ENCODE measurements around the gene SSTR1. TPM values are rescaled to one million over a fixed set of nuclear protein-coding genes. Genes with fewer than 3 reads are reported as not detected.

The SSTR1 gene, protein sequence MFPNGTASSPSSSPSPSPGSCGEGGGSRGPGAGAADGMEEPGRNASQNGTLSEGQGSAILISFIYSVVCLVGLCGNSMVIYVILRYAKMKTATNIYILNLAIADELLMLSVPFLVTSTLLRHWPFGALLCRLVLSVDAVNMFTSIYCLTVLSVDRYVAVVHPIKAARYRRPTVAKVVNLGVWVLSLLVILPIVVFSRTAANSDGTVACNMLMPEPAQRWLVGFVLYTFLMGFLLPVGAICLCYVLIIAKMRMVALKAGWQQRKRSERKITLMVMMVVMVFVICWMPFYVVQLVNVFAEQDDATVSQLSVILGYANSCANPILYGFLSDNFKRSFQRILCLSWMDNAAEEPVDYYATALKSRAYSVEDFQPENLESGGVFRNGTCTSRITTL
- total RNA-seq (under 1 TPM; 0.27 to 0.60 (median 0.52) TPM), polyA plus RNA-seq (under 1 TPM; 0.21 to 0.39 (median 0.23) TPM)
- long read RNA-seq, donor 1: 0 reads
- long read RNA-seq, donor 2, partial matches to known transcripts: 1 of 1 reads
- long read RNA-seq, donor 2, other reads (novel, unspliced or antisense): 0 of 1 reads

DNA sequence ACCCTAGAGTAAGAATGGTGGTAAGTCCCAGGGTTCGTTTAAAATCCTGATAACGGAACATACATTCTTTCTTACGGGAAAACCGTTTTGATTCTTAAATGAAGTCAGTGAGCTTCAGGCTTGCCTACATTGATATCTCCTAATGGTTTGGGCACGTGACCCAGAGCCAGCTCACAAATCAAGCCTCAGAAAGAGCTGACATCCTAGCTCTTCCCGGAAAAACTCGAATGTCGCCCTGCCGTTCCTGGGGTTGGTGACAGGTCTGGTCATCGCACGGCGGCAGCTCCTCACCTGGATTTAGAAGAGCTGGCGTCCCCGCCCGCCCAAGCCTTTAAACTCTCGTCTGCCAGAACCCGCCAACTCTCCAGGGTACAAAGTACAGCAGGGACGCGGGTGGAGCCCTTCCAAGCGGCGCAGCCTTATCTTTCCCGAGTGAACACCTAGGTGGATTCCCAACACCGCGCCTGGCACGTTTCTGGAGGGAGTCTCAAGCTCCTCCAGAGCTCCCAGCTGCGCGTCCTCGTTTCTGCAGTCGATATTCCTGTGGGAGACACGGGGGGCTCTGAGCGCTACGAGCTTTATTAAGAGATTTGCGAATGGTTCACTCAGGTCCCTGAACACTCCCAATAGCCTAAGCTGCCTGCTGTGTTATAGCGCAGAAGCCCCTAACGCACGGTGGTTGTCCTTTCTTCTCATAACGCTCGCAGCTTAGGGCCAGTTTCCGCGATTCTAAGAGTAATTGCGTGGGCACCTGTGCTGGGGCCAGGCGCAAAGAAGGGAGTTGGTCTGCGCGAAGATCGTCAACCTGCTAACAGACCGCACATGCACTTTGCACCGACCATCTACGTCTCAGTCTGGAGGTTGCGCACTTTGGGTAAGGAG lies at the start of gene SSTR1:
SSTR1 (plus strand) TSS at position 169 of the 882 bp plus-strand sequence. CDS start 1,486 bp downstream, outside the sequence.
- DNase-seq (peak; percentile 8 to 27), ATAC-seq (no peak)
- H3K4me3 ChIP-seq: peak within 1 kb of the TSS; percentile 62
- intact Hi-C loops (cut with DNase I): no loop called here
- peaks cover 3% of the 10 kb centered on the region for H3K9me3 ChIP-seq
- H3K27ac ChIP-seq: no peak within 1 kb of the TSS
- WGBS, 3 donors: 1 to 2% (median 1%) methylated on average over 49 of the region's 49 CpGs
- no peaks in the 10 kb centered on the region for H3K4me1 ChIP-seq
- TF ChIP-seq, protein P1, sequence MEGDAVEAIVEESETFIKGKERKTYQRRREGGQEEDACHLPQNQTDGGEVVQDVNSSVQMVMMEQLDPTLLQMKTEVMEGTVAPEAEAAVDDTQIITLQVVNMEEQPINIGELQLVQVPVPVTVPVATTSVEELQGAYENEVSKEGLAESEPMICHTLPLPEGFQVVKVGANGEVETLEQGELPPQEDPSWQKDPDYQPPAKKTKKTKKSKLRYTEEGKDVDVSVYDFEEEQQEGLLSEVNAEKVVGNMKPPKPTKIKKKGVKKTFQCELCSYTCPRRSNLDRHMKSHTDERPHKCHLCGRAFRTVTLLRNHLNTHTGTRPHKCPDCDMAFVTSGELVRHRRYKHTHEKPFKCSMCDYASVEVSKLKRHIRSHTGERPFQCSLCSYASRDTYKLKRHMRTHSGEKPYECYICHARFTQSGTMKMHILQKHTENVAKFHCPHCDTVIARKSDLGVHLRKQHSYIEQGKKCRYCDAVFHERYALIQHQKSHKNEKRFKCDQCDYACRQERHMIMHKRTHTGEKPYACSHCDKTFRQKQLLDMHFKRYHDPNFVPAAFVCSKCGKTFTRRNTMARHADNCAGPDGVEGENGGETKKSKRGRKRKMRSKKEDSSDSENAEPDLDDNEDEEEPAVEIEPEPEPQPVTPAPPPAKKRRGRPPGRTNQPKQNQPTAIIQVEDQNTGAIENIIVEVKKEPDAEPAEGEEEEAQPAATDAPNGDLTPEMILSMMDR (IDR thresholded peaks at IDR 0.05): no peak
- H3K36me3 ChIP-seq (ENCODE audit: insufficient read depth in 1 of 2, low read depth in 1 of 2): no peaks in the 10 kb centered on the region
- H3K27me3 ChIP-seq (ENCODE audit: insufficient read depth in 3 of 3, low read length in 2 of 3): peaks cover 0 to 66% (median 18%) of the 10 kb centered on the region in 3 donors

DNA sequence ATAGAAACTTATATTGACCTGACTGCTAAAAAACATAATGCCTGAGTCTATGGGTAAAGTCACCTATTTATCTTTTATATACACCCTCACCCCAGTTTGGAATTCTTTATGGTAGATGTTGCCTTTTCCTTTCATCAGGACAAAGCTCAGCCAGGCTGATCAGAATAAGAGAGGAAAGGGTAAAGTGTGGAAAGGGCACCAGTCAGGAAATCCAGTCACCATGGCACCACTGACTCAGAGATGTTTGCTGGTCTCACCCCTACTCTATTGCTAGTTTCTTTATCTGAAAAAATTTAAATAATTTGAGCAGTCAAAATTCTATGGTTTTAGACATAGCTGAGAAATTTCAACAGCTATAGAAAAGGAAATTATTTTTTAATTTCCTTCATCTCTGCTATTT lies 49.2 kb upstream of the SSTR1 start:
- intact Hi-C loops (cut with DNase I): no loop called here
- H3K27me3 ChIP-seq (ENCODE audit: insufficient read depth in 3 of 3, low read length in 2 of 3): no peaks in the 10 kb centered on the region
- H3K9me3 ChIP-seq: no peaks in the 10 kb centered on the region
- ATAC-seq: no peak
- H3K4me3 ChIP-seq: no peak overlapping the region
- H3K36me3 ChIP-seq (ENCODE audit: insufficient read depth in 1 of 2, low read depth in 1 of 2): no peaks in the 10 kb centered on the region
- H3K4me1 ChIP-seq: no peaks in the 10 kb centered on the region
- DNase-seq: no peak
- TF ChIP-seq, protein P1 (IDR thresholded peaks at IDR 0.05): no peak
- no peak overlapping the region for H3K27ac ChIP-seq

DNA sequence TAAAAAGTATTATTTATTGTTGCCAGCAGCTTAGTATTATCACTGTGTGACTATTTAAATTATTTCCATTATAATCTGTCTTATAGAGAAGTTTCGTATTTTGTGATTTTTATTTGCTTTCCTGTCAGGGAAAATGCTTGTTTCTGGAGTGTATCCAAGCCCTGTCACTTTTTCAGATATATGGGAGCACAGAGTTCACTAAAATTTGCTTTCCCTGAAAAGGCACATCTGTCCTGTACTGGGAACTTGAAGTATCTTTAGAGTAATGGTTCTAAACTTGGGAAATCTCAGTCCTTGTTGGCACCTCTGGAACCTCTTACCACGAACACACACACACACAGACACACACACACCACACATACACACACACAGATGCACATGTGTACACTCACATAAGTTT lies 39.3 kb upstream of the SSTR1 start:
- H3K36me3 ChIP-seq (ENCODE audit: insufficient read depth in 1 of 2, low read depth in 1 of 2): no peaks in the 10 kb centered on the region
- DNase-seq: no peak
- no peak for ATAC-seq
- TF ChIP-seq, protein P1 (IDR thresholded peaks at IDR 0.05): no peak
- H3K4me1 ChIP-seq: no peaks in the 10 kb centered on the region
- 39 to 46% (median 42%) methylated on average over 2 of the region's 2 CpGs for WGBS, 3 donors
- H3K9me3 ChIP-seq: no peaks in the 10 kb centered on the region
- intact Hi-C loops (cut with DNase I): no loop called here
- no peak overlapping the region for H3K4me3 ChIP-seq
- no peaks in the 10 kb centered on the region for H3K27me3 ChIP-seq (ENCODE audit: insufficient read depth in 3 of 3, low read length in 2 of 3)
- no peak overlapping the region for H3K27ac ChIP-seq

DNA sequence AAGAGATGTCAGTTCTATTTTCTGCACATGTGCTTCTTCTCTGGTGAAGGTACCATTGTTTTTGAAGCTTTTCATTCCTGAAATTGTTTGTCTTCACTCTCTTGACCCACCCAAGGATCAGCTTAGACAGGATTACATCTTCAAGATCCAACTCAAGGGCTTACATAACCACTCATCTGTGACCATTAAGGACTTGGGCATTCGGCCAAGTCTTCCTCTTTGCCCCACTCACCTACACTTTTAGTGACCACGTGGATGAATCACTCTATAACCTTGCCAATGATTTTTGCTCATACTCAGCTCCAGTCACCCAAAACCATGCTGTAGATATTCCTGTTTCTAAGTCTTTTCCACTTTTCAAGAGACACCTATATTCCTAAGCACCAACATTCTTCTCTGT lies 36.5 kb upstream of the SSTR1 start:
- no peaks in the 10 kb centered on the region for H3K9me3 ChIP-seq
- WGBS, 3 donors: 45 to 59% (median 49%) methylated on average over 2 of the region's 2 CpGs
- DNase-seq: no peak
- no peaks in the 10 kb centered on the region for H3K4me1 ChIP-seq
- intact Hi-C loops (cut with DNase I): no loop called here
- TF ChIP-seq, protein P1 (IDR thresholded peaks at IDR 0.05): no peak
- H3K36me3 ChIP-seq (ENCODE audit: insufficient read depth in 1 of 2, low read depth in 1 of 2): no peaks in the 10 kb centered on the region
- no peak for ATAC-seq
- no peak overlapping the region for H3K4me3 ChIP-seq
- no peaks in the 10 kb centered on the region for H3K27me3 ChIP-seq (ENCODE audit: insufficient read depth in 3 of 3, low read length in 2 of 3)
- no peak overlapping the region for H3K27ac ChIP-seq
